Esophagus squamous epithelium (tissue), 5 donors: ENCODE results near the gene DHX15. TPM values are rescaled to one million over a fixed set of nuclear protein-coding genes. Genes with fewer than 3 reads are reported as not detected.
A peak's percentile ranks its signal among the peaks of the same experiment; 100 is the strongest.

Experiments
- DNase-seq: peaks from one replicate; lab custom pipeline; 2025; lab: John Stamatoyannopoulos, UW
- H3K27ac ChIP-seq, 4 donors: fragments of 200-600 bp; sonication (generic); one replicate each; pipeline ENCODE4 v1.5.1; 2016 to 2019; ENCODE audit warnings: mild to moderate bottlenecking in 1 of 4
- H3K27me3 ChIP-seq, 4 donors: fragments of 200-600 bp; sonication (generic); 1 replicate in 3 of 4; 2 replicates in 1 of 4; pipeline versions ENCODE4 v1.5.1 to v1.6.0; 2017 to 2021; ENCODE audit warnings: antibody characterized with exemption in 1 of 4
- H3K36me3 ChIP-seq, 3 donors: fragments of 200-600 bp; sonication (generic); one replicate each; pipeline ENCODE4 v1.5.1; 2016 to 2019
- H3K4me1 ChIP-seq, 3 donors: fragments of 200-600 bp; sonication (generic); one replicate each; pipeline ENCODE4 v1.5.1; 2017 to 2019
- H3K4me3 ChIP-seq, 4 donors: fragments of 200-600 bp; sonication (generic); 1 replicate in 3 of 4; 2 replicates in 1 of 4; pipeline ENCODE4 v1.5.1; 2016 to 2019; ENCODE audit warnings: mild to moderate bottlenecking in 2 of 4, moderate library complexity in 1 of 4
- H3K9me3 ChIP-seq, 3 donors: fragments of 200-600 bp; sonication (generic); one replicate each; pipeline ENCODE4 v1.5.1; 2016 to 2019
- CTCF ChIP-seq, 6 experiments: fragments of 450-650 bp in 4 of 6; fragments of 200-600 bp in 2 of 6; sonication (generic) in 2 of 6; IDR thresholded peaks; one replicate each; pipeline ENCODE4 v1.5.1; 2016 to 2019; ENCODE audit warnings: antibody characterized with exemption in 6 of 6, mild to moderate bottlenecking in 4 of 6, moderate library complexity in 4 of 6
- POLR2A ChIP-seq, 4 donors: fragments of 450-650 bp; IDR thresholded peaks; one replicate each; pipeline ENCODE4 v1.6.1; 2017; ENCODE audit warnings: antibody characterized with exemption in 4 of 4, mild to moderate bottlenecking in 4 of 4, moderate library complexity in 3 of 4
- WGBS, 2 donors: methylation state at CpG; one replicate each; pipeline ENCODE4 v1.1.5; 2018; 5-methylcytosine and 5-hydroxymethylcytosine counted together
- intact Hi-C: fragments of 100-400 bp; cut with DNase I; formaldehyde crosslinking; loops from one replicate; pipeline ENCODE4 v1.15.0; 2022
- total RNA-seq, 4 donors: library from RNA; depleted of rRNA; stranded (reverse); fragments of >200 nt; gene quantifications; one replicate each; pipeline ENCODE4 v1.1.0, GENCODE V29; 2016
- donor health status: DM: yes; HTN: yes; CAD: no.

Gene DHX15
- total RNA-seq, 4 donors from 2014 or later: 74.1 to 160 (median 119) TPM

- Histone ChIP-seq H3K4me3 (no peak overlapping the region), H3K36me3 (peaks cover 0 to 31% (median 0%) of the 10 kb centered on the region in 3 donors), H3K9me3 (no peaks in the 10 kb centered on the region), H3K27ac (no peak overlapping the region), H3K4me1 (peaks cover 8 to 71% (median 28%) of the 10 kb centered on the region in 3 donors), H3K27me3 (no peaks in the 10 kb centered on the region)
- intact Hi-C loops: no loop called here
- WGBS, 2 donors: 59 to 64% methylated on average over 3 of the region's 3 CpGs
- no peak for DNase-seq
- TF ChIP-seq CTCF (IDR thresholded peaks at IDR 0.05) (no peak), POLR2A (IDR thresholded peaks at IDR 0.05) (no peak)
These were observed 23.4 kb downstream of the DHX15 start for GRCh38 chr4:24560868-24561368.

GRCh38 chr4:24559889-24560288 lies 24.5 kb downstream of the DHX15 start:
- WGBS, 2 donors: 53 to 57% methylated on average over 2 of the region's 2 CpGs
- H3K27ac ChIP-seq: no peak overlapping the region
- peaks cover 0 to 32% (median 0%) of the 10 kb centered on the region in 3 donors for H3K36me3 ChIP-seq
- TF ChIP-seq POLR2A (IDR thresholded peaks at IDR 0.05): no peak
- no peak for TF ChIP-seq CTCF (IDR thresholded peaks at IDR 0.05)
- no peaks in the 10 kb centered on the region for H3K27me3 ChIP-seq
- no peaks in the 10 kb centered on the region for H3K9me3 ChIP-seq
- intact Hi-C loops: no loop called here
- peaks cover 8 to 66% (median 24%) of the 10 kb centered on the region in 3 donors for H3K4me1 ChIP-seq
- DNase-seq: no peak
- H3K4me3 ChIP-seq: no peak overlapping the region

GRCh38 chr4:24559032-24559821 lies 25.1 kb downstream of the DHX15 start:
- intact Hi-C loops: no loop called here

GRCh38 chr4:24557026-24558025 lies 27.0 kb downstream of the DHX15 start:
- Histone ChIP-seq H3K27me3 (no peaks in the 10 kb centered on the region), H3K36me3 (peaks cover 0 to 47% (median 7%) of the 10 kb centered on the region in 3 donors), H3K9me3 (no peaks in the 10 kb centered on the region), H3K27ac (peak overlapping the region in 1 of 4 donors; percentile 38), H3K4me3 (no peak overlapping the region), H3K4me1 (peaks cover 8 to 58% (median 24%) of the 10 kb centered on the region in 3 donors)
- WGBS, 2 donors: 47% methylated on average over 8 of the region's 8 CpGs
- DNase-seq: no peak
- intact Hi-C loops: no loop called here
- TF ChIP-seq CTCF (IDR thresholded peaks at IDR 0.05) (no peak), POLR2A (IDR thresholded peaks at IDR 0.05) (no peak)

More at GRCh38 chr4:24559032-24559821, 25.1 kb downstream of the DHX15 start:
- TF ChIP-seq POLR2A (IDR thresholded peaks at IDR 0.05) (no peak), CTCF (IDR thresholded peaks at IDR 0.05) (no peak)
- Histone ChIP-seq H3K9me3 (no peaks in the 10 kb centered on the region), H3K27me3 (no peaks in the 10 kb centered on the region), H3K4me1 (peaks cover 8 to 59% (median 24%) of the 10 kb centered on the region in 3 donors), H3K4me3 (no peak overlapping the region), H3K36me3 (peaks cover 0 to 39% (median 0%) of the 10 kb centered on the region in 3 donors), H3K27ac (no peak overlapping the region)
- 62 to 64% methylated on average over 3 of the region's 3 CpGs for WGBS, 2 donors
- DNase-seq: no peak
